ENCODE measurements around the gene RBM24. TPM values are rescaled to one million over a fixed set of nuclear protein-coding genes. Genes with fewer than 3 reads are reported as not detected.
A peak's percentile ranks its signal among the peaks of the same experiment; 100 is the strongest.

The RBM24 gene
- 100 to 1,000 TPM; 121 to 132 TPM for total RNA-seq
- long read RNA-seq, transcript RBM24-208 (2 exons, 1,222 nt) = minor isoform, 6 of 65 reads
- long read RNA-seq, transcript RBM24-202 (4 exons, 2,703 nt) = minor isoform, 8 of 65 reads
- long read RNA-seq, transcript RBM24-201 (3 exons, 2,394 nt) = major isoform, 15 of 65 reads
- long read RNA-seq, partial matches to known transcripts = 3 of 65 reads
- long read RNA-seq, other reads (novel, unspliced or antisense) = 31 of 65 reads

DNA sequence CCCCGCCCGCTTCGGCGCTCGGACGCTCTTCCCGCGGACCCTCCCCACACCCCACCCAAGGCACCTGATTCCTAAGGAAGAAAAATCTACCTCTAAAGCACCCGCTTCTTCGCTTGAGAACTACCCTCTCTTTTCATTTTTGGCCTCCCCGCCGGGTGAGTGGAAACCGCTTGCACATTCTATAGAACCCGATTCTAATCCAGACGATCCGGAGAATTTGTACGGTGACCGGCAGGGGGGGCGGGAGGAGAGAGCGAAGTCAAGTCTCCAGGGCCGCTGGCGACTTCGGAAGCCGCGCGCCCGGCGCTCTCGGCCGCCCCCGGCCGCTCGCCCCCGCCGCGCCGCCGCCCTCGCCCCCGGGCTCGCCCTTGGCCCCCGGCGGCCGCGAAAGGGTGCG lies at the start of gene RBM24:
Gene RBM24 (plus strand): TSS at position 262 of the 397 bp plus-strand sequence. CDS start 221 bp downstream, outside the sequence.
- intact Hi-C loops (cut with DNase I) = loop anchor here (5.0 to 10.0 kb wide), 4 partner anchors 66 to 301 kb away; no protein-coding TSS in a partner anchor
- DNase-seq (peak; percentile 60), ATAC-seq (peak; percentile 20 to 42)

DNA sequence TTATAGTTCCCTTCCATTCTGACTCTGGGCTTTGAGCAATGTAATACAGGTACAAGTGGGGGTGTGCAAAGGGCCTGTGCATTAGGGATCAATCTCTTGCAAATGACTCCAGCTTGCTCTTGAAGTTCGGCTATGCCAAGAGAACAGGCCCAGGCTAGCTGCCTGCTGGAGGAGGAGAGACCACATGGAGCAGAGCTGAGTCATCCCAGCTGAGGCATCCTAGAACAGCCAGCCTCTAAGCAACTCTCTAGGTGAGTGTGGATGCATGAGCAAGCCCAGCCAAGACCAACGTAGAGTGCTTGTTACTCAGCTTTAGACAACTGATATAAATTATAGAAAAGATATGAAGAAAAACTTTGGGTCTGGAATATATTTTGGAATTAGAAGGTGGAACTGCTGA lies 47.6 kb upstream of the RBM24 start:
- intact Hi-C loops (cut with DNase I) = no loop called here
- DNase-seq = no peak
- no peak for ATAC-seq

DNA sequence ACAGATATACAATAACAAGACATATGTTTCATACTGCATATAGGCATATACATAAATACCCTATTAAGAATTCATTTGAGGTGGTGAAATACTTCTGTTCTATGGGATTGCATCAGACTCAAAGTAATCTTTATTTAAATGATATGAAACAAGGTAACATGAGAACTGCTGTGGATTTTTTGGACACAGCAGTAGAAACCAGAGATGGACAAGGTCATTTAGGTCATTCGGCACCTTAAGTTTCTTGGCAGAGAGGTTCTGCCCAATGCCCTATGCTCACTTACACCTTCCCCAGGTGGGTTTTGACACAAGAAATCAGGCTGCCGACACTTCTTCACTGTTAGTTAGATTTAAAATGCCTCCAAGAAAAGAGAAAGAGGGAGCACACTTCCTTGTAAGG lies 43.9 kb upstream of the RBM24 start:
- DNase-seq = no peak
- ATAC-seq = no peak

DNA sequence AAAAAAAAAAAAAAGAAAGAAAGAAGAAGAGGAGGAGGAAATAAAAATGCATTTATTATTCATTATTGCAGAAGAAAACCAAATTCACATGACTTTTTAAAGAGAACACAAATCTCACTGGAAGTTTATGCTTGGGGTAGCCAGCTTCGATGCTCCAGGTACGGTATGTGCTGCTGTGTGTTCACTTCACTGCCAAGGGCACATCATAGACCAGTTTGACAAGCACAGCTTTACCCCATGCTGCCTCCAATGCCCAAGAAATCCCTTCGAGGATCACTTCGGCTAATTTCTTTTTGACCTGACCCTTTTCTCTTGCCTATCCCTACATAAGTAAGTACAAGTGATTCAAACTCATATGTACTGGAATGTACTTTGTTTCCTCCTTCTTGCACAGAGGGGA lies 41.9 kb upstream of the RBM24 start:
- DNase-seq (no peak), ATAC-seq (no peak)
- intact Hi-C loops (cut with DNase I) = no loop called here

More for the DNA sequence above, 43.9 kb upstream of the RBM24 start:
- intact Hi-C loops (cut with DNase I) = no loop called here

DNA sequence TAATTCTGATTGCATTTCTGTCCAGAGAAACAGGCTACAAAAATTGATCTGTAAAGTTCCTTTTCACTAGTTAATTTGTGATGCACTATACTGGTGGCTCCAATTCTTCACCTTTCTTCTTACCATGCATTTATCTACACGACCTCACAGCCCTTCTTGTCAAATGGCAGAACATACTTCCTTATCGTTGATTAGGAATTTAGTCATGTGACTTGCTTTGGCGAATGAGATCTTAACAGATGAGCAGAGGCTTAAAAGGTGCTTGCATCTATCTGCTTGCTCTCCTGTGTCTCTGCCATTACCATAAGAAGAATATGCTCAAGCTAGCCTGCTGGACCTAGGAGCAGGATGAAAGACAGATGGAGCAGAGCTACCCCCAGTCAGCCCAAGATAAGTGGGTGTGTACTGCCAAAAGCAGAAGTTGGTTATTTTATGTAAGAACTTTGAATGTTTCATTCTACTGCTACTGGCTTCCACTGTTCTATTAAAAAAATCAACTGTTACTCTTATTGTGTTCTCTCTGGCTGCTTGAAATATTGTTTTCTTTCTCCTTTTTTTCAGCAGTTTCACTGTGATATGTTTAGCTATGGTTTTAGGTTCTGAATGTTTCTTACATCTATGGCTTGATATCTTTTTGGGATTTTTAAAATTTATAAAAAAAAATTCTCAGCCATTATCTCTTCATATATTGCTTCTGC lies 40.2 kb upstream of the RBM24 start:
- no peak for DNase-seq
- no peak for ATAC-seq
- intact Hi-C loops (cut with DNase I) = no loop called here

DNA sequence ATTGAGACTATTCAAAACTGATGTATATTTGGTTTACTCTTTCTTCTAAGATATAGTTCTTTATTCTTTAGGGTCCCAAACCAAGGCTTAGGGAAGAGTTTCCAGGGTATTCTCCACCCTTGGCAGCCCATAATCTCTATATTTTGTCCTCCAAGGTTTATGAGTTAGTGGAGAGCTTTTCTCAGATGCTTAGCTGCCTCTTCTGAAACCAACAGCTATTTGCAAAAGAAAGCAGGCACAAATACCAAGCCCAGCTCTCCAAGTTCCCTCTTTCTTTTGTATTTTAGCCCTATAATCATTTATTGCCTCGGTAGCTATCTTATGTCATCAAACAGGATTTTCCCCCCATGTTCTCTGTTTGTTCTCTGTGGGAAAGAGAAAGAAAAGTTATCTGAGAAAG lies 39.1 kb upstream of the RBM24 start:
- DNase-seq (no peak), ATAC-seq (no peak)
- intact Hi-C loops (cut with DNase I) = no loop called here

DNA sequence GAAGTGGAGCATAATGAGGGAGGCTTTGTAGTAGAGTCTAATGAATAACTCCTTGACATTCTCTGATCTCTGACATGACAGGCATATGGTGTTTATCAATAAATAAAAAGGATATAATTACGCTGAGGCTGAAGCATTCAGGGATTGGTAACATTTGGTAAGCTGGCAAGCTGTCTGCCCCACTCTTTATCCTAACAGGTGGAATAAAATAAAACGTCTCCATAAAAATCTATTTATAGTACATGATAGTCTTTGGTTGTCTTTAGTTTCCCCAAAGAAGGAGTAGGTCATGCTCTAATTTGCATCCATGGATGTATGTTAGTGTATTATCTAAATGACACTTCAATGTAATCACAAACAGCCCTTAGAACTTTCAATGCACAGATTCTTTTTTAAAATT lies 30.9 kb upstream of the RBM24 start:
- intact Hi-C loops (cut with DNase I) = no loop called here
- ATAC-seq = no peak
- DNase-seq = no peak

DNA sequence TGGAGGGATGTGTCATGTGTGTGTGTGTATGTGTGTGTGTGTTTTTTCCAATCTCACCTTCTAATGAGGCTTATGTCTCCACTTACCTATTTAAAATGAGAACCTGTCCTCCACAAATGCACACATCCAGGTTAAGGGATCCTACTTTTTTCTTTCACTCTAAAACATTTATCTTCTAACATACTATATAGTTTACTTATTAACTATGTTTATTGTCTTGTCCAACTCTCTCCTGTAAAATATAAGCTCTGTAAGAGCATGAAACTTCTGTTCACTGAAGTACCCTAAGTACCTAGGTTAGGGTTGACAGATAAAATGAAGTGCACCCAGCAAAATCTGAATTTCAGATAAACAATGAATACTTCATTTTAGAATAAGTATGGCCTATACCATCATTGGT lies 29.2 kb upstream of the RBM24 start:
- no peak for DNase-seq
- intact Hi-C loops (cut with DNase I) = no loop called here
- no peak for ATAC-seq

DNA sequence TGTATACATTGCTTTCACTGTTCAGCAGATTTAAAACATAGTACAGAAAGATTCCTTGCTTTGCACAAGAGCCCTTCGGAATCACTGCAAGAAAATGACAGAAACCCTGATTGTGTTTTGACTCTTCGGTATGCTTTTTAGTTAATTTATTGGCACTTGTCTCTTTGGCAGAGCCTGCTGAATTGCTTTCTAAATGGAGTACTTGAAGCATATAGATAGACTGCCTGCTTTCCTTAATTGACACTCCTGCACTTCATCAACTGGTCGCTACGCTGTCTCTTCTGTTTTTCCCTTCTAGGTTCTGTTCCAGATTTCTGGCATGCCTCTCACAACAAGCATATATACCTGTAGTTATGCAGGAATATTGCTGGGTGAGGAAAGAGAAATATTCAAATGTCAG lies 22.4 kb upstream of the RBM24 start:
- intact Hi-C loops (cut with DNase I) = loop anchor here in 1 of 2 donors (5.0 kb wide), 1 partner anchor 36 kb away; no protein-coding TSS in a partner anchor
- DNase-seq (no peak), ATAC-seq (no peak)

DNA sequence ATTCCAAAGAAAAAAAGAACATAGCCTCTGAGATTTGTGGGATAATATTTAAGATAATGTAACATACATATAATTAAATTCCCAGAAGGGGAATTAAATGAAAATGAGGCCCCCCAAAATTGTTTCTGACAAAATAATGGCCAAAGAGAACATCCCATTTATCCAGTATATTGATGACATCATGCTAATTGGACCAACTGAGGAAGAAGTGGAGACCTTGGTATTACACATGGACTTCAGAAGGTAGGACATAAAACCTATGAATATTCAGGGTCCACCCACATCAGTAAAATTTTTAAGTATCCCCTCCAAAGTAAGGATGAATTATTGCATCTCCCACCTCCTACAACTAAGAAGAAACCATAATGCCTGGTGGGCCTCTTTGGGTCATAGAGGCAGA lies 15.6 kb upstream of the RBM24 start:
- intact Hi-C loops (cut with DNase I) = no loop called here
- ATAC-seq (no peak), DNase-seq (no peak)

DNA sequence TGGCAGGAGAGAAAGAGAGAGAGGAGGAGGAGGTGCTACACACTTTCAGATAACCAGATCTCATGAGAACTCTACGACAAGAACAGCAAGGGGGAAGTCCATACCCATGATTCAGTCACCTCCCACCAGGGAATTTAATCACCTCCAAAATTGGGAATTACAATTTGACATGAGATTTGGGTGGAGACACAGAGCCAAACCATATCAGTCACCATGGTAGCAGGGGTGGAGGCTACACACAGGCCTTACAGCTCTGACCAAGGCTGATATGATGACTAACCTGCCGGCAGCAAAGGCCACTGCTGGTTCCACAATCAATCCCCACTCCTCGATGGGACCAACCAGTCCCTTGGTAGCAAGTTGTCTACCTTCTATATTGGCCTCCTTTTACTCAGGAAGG lies 13.6 kb upstream of the RBM24 start:
- peak in 1 of 2 donors; percentile 42 for ATAC-seq
- DNase-seq = no peak
- intact Hi-C loops (cut with DNase I) = no loop called here

DNA sequence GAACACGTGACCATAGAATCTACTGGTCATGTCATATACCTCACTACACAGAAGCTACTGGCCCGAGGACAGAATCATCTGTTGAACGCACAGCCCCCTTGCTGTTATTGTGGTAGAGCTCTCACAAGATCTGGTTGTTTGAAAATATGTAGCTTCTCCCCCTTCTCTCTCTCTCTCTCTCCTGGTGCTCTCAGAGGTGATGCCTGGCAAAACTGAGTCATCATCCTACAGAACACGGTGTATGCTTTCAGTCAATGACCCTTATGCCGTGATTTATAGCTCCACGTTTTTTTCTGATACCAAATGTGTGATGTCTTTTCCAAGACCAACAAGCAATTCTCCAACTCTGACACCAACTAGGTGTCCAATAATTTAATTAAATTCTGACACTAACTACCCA lies 13.0 kb upstream of the RBM24 start:
- no peak for DNase-seq
- intact Hi-C loops (cut with DNase I) = no loop called here
- no peak for ATAC-seq

DNA sequence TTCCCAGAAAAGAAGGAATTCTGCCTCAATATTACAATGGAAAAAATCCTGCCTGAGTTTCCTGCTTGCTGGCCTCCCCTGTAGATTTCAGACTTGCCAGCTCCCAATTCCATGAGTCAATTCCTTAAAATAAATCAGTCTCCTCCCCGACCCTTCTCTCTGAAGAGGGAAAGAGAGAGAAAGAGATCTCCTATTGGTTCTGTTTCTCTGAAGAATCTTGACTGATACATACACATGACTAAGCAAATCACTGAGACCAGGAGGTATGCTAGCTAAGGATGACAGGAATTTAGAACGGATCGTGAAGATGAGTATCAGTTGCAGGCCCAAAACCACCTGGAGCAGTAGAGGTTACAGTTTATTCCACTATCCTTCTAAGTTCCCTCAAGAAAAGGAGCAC lies 11.3 kb upstream of the RBM24 start:
- intact Hi-C loops (cut with DNase I) = no loop called here
- ATAC-seq (peak; percentile 65 to 72), DNase-seq (no peak)

DNA sequence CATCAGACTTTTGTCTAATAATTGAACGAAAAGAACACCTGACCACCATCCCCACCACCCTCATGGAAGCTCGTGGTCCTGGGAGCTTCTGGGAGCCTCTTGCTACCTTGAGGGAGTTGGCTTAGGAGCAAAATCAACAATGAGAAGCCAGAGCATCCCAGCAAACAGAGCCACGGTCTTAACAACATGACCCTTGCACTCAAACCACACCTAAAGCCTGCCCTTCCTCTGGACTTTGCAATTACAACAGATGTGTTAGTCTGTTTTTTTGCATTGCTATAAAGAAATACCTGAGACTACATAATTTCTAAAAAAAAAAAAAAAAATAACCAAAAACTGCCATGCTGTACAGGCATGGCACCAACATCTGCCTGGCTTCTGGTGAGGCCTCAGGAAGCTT lies 9.5 kb upstream of the RBM24 start:
- intact Hi-C loops (cut with DNase I) = no loop called here
- DNase-seq (no peak), ATAC-seq (no peak)

DNA sequence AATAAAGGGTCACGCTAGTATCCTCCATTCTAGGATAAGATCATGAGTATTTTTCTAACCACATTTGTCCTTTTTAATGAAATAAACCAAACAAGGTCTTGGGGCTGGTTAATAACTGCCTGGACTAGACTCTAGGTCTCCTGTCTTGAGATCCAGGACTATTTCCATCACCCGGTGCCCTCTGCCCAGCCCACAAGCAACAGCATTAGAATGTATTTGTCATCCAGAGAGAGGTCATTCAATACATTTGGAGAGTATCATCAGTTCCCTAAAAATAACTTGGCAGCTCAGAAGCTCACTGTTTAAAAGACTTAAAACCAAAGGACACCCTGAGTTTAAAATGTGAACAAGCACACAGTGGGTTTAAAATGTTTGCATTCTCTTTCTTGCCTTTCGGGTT lies 4.4 kb upstream of the RBM24 start:
- intact Hi-C loops (cut with DNase I) = loop anchor here in 1 of 2 donors (5.0 kb wide), 1 partner anchor 64 kb away; no protein-coding TSS in a partner anchor
- ATAC-seq (peak in 1 of 2 donors; percentile 40), DNase-seq (peak; percentile 34)

DNA sequence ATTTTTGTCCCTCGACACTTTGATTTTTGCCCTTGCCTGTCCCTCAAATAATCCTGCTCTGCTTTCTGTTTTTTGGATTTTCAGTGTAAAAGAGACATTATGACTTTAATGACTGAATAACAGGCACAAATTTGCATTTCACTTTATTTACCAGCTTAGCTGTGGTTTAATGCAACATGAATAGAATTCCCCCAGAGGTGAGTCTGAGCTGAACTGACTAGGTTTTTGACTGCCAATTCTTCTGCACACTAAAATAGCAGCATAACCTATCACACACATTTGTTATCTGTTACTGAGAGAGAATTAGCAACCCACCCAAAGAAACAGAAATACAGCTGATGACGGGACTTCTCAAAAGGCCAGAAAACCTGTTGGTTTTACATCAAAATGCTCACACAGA lies 3.9 kb upstream of the RBM24 start:
- peak in 1 of 2 donors; percentile 23 for ATAC-seq
- intact Hi-C loops (cut with DNase I) = loop anchor here in 1 of 2 donors (5.0 kb wide), 1 partner anchor 65 kb away; no protein-coding TSS in a partner anchor
- DNase-seq = no peak

DNA sequence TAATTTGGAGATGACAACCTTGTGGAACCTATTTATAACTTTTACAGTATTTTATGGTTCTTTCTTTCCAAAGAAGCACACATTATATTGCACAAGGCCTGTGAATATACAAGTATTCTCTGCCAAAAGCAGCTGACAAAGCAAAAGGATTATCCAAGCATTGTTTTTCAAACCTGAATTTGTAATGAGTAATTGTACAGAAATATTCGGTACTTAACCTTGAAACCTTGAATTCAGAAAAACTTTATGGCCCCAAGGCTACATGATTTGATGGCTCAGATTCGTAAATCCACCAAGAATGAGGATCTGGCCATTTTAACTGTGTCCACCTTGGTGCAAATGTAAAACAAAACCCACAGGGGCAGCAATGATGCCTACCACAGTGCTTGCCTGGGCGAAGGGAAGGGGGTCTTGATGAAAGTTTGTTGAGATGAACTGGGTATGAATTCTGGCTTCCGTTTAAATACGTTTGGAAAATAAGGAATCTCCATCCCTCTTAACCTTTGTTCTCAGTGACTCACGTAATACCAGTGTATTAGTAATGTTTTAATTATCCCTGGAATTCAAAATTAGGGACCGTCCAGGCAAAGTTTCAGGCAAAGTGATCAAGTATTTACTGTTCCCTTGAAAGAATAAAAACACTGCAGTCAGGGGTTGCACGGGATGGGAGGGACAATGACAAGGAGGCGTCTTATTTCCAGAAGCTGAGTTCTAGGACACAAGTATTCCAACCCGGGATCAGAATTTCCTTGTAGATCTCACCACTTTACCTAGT lies 2.7 kb upstream of the RBM24 start:
- DNase-seq (no peak), ATAC-seq (no peak)
- intact Hi-C loops (cut with DNase I) = loop anchor here in 1 of 2 donors (5.0 kb wide), 1 partner anchor 66 kb away; no protein-coding TSS in a partner anchor

DNA sequence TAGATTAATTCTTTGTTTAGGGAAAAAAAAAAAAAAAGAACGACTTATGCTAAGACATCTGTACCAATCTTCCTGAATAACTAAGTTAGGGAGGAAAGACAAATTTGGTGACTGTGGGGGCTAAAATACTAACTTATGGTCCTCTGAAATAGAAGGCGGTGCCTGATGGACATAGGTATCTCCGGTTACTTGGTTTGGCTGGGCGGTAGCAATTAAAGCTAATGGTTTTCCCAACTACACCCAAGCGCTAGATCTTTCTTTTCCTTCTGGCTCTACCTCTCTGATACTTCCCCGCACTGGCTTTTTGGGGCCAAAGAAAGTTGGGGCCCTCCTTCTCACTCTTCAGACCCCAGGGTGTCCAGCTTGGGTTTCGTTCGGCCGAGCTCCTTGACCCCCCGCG lies 1.0 kb upstream of the RBM24 start:
- ATAC-seq = peak; percentile 2 to 6

DNA sequence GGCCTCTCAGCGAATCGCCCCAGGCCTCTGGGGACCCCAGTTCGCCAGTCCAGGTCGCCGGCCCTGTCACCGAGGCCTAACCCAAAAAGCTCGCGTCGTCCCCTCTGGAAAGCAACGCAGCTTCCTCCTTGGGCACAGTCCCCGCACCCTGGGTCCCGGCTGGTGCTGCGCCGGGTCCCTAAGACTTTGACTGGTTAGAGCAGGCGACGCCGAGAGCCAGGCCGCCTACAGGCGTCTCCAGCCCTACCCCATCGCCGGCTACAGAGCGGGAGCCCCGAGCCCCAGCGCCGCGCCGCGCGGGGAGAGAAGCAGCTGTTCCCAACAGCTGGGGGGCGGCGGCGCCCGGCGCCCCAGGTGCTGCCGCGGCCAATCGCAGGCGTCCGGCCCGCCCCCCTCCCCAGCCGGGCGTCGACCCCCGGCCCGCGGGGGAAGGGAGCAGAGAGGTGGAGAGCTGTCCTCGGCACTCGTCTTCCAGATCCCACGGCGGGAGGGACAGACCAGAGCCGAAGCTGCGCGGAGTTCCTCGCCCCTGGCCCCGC lies 540 bp upstream of the RBM24 start:
- intact Hi-C loops (cut with DNase I) = loop anchor here (5.0 to 10.0 kb wide), 4 partner anchors 66 to 302 kb away; no protein-coding TSS in a partner anchor
- peak; percentile 71 for DNase-seq
- ATAC-seq = peak; percentile 86 to 87

More for the DNA sequence above, 1.0 kb upstream of the RBM24 start:
- intact Hi-C loops (cut with DNase I) = loop anchor here (5.0 to 10.0 kb wide), 4 partner anchors 65 to 302 kb away; no protein-coding TSS in a partner anchor
- DNase-seq = no peak

Measured in left cardiac atrium (tissue), 4 donors.